Lower leg skin (tissue), 4 donors: ENCODE measurements around the gene HDAC4. TPM values are rescaled to one million over a fixed set of nuclear protein-coding genes. Genes with fewer than 3 reads are reported as not detected.

ENCODE experiments used
- DNase-seq, 2 donors: peaks; one replicate each; pipeline ENCODE4 v3.0.0-alpha.2; 2019; ENCODE audit warnings: low spot score in 2 of 2
- H3K4me3 ChIP-seq: fragments of 200-600 bp; sonication (generic); 2 replicates; pipeline ENCODE4 v1.5.1; 2017; ENCODE audit warnings: mild to moderate bottlenecking, low read depth; ENCODE audit not compliant: poor library complexity, severe bottlenecking
- POLR2A ChIP-seq, 2 donors: fragments of 450-650 bp; IDR thresholded peaks; one replicate each; pipeline ENCODE4 v1.6.1; 2016 to 2017; ENCODE audit warnings: antibody characterized with exemption in 2 of 2, mild to moderate bottlenecking in 1 of 2, moderate library complexity in 1 of 2
- WGBS, 2 donors: methylation state at CpG; one replicate each; pipeline ENCODE4 v1.1.5; 2018; 5-methylcytosine and 5-hydroxymethylcytosine counted together
- intact Hi-C: fragments of 100-400 bp; cut with DNase I; formaldehyde crosslinking; loops from one replicate; pipeline ENCODE4 v1.15.0; 2023; ENCODE audit warnings: low total_unique reads
- total RNA-seq, 4 donors: library from RNA; depleted of rRNA; stranded (reverse); fragments of >200 nt; gene quantifications; one replicate each; pipeline ENCODE4 v1.1.0, GENCODE V29; 2016
- TF ChIP-seq, protein P1 (sequence below), 3 donors: fragments of 450-650 bp; IDR thresholded peaks; one replicate each; pipeline ENCODE4 v1.5.1; 2016; ENCODE audit warnings: antibody characterized with exemption in 3 of 3, mild to moderate bottlenecking in 3 of 3, moderate library complexity in 2 of 3

HDAC4 gene
- total RNA-seq, 4 donors from 2014 or later, result 27.4 to 85.5 (median 57.9) TPM

DNA sequence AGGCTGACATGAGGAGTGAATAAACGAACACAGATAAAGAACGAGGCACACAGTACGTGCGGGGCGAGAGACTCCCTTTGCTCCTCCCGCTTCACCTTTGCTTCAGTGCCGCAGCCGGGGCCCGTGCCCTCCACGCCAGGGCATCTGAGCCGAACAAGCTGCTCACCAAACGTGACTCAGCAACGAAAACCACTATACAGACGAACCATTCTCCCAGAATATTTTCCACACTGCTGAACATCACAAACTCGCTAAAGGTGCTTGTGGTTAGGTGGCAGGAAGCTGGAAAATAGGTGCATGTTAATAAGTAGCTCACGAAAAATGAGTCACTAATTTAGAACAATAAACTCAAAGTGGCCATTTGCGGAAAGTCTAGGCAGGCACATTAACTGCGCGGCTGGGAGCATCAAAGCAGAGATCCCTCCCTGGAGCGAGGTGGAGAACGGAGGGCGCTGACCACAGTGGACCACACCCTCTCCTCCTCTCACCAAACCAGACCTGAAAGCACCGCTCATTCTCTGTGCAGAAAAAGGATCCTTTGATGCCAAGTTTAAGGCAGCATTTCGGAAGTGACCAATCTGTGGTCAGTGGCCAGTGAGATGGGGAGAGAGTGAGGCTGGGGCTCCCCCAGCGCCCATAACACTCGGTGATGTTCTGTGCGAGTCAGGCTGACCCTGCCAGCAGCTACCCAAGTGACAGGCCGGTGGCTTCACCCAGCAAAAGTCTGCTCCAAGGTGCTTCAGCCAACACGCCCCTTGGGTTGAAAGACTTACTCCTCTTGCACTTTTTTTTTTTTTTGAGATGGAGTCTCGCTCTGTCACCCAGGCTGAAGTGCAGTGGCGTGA lies 153.2 kb downstream of the HDAC4 start:
- DNase-seq, result peak in 1 of 2 donors; percentile 68
- TF ChIP-seq POLR2A (IDR thresholded peaks at IDR 0.05), result no peak
- TF ChIP-seq, protein P1, sequence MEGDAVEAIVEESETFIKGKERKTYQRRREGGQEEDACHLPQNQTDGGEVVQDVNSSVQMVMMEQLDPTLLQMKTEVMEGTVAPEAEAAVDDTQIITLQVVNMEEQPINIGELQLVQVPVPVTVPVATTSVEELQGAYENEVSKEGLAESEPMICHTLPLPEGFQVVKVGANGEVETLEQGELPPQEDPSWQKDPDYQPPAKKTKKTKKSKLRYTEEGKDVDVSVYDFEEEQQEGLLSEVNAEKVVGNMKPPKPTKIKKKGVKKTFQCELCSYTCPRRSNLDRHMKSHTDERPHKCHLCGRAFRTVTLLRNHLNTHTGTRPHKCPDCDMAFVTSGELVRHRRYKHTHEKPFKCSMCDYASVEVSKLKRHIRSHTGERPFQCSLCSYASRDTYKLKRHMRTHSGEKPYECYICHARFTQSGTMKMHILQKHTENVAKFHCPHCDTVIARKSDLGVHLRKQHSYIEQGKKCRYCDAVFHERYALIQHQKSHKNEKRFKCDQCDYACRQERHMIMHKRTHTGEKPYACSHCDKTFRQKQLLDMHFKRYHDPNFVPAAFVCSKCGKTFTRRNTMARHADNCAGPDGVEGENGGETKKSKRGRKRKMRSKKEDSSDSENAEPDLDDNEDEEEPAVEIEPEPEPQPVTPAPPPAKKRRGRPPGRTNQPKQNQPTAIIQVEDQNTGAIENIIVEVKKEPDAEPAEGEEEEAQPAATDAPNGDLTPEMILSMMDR (IDR thresholded peaks at IDR 0.05), result no peak
- intact Hi-C loops, result no loop called here
- H3K4me3 ChIP-seq, result no peak overlapping the region
- 82 to 86% methylated on average over 31 of the region's 31 CpGs for WGBS, 2 donors

DNA sequence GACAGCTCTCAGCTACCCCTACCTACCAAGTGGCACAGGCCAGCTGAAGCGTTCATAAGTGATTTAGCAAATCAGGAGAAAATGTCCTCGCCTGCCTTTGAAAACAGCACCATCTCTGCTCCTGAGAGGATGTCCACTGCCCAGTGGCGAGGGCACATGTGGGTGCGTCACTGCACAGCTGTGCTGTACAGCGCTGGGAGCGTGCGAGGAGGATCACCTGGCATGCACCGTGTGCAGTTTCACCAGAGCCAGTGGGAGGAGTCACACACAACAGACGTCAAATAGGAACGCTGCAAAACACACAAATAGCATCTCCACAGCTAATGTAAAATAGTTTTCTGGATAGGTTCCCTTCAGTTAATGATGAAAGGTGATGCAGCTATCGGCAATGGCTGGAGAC lies 154.1 kb downstream of the HDAC4 start:
- intact Hi-C loops, result no loop called here
- DNase-seq, result peak in 1 of 2 donors; percentile 82
- TF ChIP-seq, protein P1 (IDR thresholded peaks at IDR 0.05), result no peak
- TF ChIP-seq POLR2A (IDR thresholded peaks at IDR 0.05), result no peak
- H3K4me3 ChIP-seq, result no peak overlapping the region
- 56 to 71% methylated on average over 11 of the region's 11 CpGs for WGBS, 2 donors

DNA sequence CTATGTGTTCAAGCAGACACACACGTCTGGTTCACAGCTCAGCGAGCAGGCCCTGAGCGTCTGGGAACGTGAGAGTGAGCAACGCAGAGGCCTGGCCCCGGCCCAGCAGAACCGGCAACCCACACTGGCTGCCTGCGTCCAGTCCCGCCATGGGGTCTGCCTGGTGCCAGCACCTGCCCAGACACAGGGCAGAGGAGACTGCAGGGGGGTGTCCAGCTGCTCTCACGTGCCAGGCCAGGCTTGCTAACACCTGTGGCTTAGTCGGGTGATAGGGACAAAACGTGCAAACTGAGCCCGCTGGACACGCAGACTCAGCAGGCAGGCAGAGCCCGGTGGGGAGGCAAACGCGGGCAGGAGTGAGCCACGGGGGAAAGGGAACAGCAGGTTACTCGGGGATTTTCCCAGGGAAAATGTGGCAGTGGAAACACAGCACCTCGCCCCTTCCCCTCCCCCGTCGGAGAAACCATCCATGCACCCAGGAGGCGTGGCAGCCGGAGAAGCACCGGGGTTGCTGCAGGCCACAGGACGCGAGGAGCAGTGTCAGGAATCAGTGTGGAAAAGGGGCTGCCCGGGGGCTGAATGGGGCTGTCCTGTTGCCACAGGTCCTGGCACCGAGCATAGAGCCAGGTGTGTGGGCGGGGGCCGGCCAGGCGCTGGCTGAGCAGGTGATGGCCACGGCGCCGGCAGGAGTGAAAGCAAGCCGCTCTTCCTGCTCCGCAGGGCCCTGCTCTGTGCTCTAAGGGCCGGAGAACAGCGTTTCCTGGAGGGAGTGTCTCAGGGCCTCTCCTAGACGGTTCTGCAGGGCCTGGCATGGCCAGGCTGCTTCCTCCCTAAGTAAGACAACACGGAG lies 154.7 kb downstream of the HDAC4 start:
- no peak for TF ChIP-seq POLR2A (IDR thresholded peaks at IDR 0.05)
- TF ChIP-seq, protein P1 (IDR thresholded peaks at IDR 0.05), result no peak
- 43 to 57% methylated on average over 35 to 40 of the region's 41 CpGs for WGBS, 2 donors
- intact Hi-C loops, result no loop called here
- peak in 1 of 2 donors; percentile 83 for DNase-seq
- no peak overlapping the region for H3K4me3 ChIP-seq

DNA sequence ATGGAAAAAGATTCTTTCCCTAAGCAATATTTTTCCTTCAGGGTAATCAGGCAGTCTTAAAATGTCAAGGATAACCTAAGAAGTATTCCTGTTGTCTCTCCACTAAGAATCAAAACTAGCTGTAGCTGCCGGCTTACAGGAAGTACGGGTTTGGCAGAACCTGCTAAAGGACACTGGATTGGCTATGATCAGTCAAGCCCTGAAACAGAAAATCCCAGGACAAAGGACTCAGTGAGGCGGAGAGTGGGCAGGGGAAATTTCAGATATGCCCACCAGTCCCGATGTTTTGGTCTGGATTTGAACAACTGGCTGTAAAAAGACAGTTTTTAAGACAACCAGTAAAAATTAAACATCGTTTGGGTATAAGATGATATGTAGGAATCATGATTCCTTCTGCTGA lies 155.7 kb downstream of the HDAC4 start:
- DNase-seq, result peak in 1 of 2 donors; percentile 45
- TF ChIP-seq, protein P1 (IDR thresholded peaks at IDR 0.05), result no peak
- no peak for TF ChIP-seq POLR2A (IDR thresholded peaks at IDR 0.05)
- WGBS, 2 donors, result 75 to 80% methylated on average over 5 of the region's 5 CpGs
- no peak overlapping the region for H3K4me3 ChIP-seq
- intact Hi-C loops, result no loop called here

DNA sequence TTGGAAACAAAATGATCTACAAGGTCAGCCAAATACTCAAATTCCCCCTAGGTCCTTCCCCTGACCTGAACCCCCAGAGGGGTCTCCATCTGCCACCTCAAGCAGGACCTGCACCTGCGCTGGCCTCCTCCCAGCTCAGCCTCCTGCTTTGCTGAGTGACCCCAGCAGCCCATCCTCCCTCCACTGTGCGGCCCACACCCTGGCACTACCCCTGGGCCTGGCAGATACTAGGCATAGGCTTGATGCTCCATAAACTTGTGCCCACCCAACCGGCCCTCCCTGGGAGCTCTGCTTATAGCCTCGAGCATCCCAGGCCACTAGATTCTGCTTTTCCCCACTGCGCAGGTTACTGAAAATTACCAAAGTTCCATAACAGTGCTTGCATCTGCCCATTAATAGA lies 156.2 kb downstream of the HDAC4 start:
- no peak overlapping the region for H3K4me3 ChIP-seq
- DNase-seq, result peak in 1 of 2 donors; percentile 67
- TF ChIP-seq POLR2A (IDR thresholded peaks at IDR 0.05), result no peak
- TF ChIP-seq, protein P1 (IDR thresholded peaks at IDR 0.05), result no peak
- intact Hi-C loops, result no loop called here
- 92 to 95% methylated on average over 5 of the region's 5 CpGs for whole genome bisulfite sequencing, 2 donors
